Brain pericyte (primary cell): Measurements from ENCODE around the gene SSRP1.

ENCODE experiments used
- DNase-seq: peaks from one replicate; pipeline ENCODE4 v3.0.0-alpha.2; 2012; ENCODE audit warnings: low read depth, low spot score

SSRP1 gene

DNA sequence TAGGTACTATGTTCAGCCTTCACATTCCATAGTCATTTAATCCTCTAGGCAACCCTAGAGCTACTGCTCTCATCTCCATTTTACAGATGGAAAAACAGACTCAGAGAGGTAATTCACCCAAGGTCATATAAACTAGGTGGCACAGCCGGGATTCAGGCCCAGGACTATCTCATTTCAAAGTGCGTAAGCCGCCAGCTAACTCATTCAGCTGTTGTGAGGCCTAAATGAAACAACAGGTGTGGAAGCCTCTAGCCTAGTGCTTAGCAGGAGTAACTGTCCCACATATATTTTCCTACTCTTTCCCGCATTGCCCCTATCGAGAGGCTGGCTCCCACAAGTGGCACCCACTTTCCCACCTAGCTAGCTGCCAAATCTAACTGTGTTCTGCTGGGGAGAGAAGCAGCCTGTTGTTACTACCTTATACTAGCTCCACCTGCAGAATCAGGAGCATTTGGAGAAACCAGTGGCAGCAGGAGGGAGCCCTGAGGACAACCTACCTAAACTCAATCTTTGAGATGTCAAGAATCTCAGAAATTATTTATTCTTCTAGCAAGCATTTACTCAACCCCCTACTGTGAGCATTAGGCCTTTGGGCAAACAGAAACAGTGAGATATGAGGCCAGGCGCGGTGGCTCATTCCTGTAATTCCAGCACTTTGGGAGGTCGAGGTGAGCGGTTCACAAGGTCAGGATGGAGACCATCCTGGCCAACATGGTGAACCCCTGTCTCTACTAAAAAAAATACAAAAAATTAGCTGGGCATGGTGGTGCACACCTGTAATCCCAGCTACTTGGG is 24.4 kb upstream of the SSRP1 start:
- no peak for DNase-seq

- DNase-seq, result no peak
Measured at GRCh38 chr11:57359396-57359795, 23.7 kb upstream of the SSRP1 start.

DNA sequence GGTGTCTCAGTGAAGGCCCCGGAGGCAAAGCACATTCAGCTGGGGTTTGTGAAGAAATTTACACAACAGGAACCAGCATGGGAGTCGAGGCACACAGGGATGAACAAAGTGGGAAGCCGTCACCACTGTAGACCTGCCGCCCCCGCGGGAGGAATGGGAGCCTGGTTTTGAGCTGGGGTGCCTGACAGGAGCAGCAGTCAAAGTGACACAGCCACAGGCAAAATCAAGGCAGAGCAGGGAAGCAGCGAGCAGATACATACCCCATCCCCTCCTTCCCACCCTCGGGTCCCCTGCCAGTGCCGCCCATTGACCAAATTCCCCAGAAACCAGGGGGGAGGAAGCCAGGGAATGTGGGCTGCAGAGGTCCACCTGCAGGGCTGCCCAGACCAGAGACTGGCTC is 23.3 kb upstream of the SSRP1 start:
- DNase-seq, result no peak

DNA sequence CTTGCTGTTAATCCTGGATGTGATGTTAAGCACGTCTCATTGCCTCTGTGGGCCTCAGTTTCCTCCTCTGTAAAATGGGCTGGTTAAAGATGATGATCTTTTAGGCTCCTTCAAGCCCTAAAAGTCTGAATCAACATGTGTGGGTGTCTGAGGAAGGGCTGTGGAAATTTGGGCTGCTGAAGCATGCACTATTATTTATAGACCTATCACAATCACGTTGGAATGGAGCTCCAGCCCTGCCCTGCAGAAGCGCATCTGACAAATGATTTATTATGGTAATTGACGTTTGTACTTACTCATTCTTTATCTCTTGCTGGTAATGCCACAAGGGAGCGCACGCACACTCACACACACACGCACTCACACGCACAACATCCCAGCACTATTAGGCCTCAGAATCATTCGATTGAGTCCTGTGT is 22.9 kb upstream of the SSRP1 start:
- DNase-seq, result no peak

GRCh38 chr11:57357856-57358255 is 22.2 kb upstream of the SSRP1 start:
- no peak for DNase-seq

- DNase-seq, result no peak
Measured at GRCh38 chr11:57357310-57357709, 21.6 kb upstream of the SSRP1 start.

DNA sequence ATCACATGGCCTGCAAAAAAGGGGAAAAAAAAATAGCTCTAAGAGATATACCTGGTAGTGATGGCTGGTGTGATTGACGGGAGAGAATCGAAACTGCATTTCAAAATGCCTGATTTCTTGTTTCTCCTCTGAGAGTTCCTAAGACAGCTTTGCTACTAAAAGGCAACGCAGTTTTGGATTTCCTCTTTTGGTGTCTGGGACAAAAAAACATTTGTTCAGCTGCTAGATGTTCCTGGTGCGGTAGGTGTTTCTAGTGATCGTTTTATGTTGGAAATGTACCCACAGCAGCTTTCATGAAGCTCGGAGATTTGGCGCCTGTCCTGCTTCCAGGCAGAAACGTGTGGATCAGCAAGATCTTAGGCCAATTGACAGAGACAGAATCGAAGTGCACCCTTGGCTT is 20.6 kb upstream of the SSRP1 start:
- DNase-seq, result no peak

DNA sequence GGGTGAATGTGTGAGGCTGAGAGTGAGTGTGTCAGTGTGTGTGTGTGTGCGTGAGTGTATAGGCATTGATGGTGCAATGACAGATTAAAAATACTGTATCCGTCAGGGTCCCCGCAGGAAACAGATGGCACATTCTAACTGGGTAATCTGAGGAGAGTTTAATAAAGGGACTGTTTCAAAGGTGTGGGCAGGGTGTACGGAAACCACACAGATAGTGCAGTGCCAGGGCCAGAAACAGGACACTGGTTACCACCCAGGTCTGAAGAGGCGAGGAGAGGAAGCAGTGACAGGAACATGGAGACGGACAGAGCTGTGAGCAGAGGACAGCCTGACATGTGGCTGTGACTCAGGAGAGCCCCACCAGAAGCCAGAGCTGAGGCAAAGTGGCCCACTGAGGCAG is 19.0 kb upstream of the SSRP1 start:
- no peak for DNase-seq

GRCh38 chr11:57353852-57354251 is 18.2 kb upstream of the SSRP1 start:
- DNase-seq, result no peak

GRCh38 chr11:57353446-57353845 is 17.8 kb upstream of the SSRP1 start:
- no peak for DNase-seq

DNA sequence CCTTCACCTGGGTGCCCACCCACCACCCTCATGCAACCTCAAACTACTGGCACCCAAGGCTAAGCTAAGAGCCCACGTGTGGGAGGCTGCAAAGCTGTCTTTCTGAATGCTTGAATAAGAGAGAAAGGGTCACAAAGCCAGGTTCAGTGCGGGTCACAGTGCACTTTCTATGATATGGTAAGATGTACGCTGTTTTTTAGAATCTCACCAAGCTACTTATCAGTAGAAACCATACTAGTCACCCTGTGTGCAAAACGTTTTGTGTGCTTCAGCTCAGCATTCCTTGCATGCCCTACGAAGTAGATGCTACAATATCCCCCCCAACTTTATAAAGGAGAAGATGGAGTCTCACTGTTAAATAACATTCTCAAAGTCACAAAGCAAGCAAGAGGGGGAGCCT is 17.3 kb upstream of the SSRP1 start:
- DNase-seq, result no peak

- DNase-seq, result no peak
Measured at GRCh38 chr11:57349491-57350274, 14.0 kb upstream of the SSRP1 start.

DNA sequence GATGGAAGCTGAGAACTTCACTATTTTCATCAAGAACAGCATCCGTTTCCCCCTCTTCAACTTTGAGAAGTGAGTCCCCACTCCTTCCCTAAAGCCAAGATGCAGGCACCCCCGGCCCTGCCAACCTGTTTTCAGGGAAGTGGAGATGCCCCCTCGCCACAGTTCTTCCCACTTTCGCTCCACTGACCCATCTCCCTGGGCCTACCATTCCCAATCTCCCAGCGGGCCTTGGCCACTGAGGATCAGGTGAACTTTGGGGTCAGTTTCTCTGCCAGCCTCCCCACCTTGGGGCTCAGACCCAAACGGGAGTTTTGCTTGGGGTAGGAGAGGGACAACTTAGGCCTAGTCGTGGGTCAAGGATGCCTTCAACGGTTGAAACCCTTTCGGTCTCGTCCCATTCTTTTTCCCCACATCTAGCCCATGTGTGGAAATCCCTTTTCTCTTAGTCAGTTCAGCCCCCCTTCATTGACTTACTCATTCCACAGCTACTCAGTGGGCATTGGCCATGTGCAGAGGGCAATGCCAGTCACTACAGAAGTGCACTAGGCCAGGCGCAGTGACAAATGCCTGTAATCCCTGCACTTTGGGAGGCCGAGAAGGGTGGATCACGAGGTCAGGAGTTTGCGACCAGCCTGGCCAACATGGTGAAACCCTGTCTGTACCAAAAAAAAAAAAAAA is 13.1 kb upstream of the SSRP1 start:
- no peak for DNase-seq

GRCh38 chr11:57348052-57348451 is 12.4 kb upstream of the SSRP1 start:
- DNase-seq, result no peak

- DNase-seq, result no peak
Measured at GRCh38 chr11:57347336-57347735, 11.6 kb upstream of the SSRP1 start.

- DNase-seq, result no peak
Measured at GRCh38 chr11:57345555-57346211, 10.0 kb upstream of the SSRP1 start.

- DNase-seq, result no peak
Measured at GRCh38 chr11:57344826-57345225, 9.1 kb upstream of the SSRP1 start.

DNA sequence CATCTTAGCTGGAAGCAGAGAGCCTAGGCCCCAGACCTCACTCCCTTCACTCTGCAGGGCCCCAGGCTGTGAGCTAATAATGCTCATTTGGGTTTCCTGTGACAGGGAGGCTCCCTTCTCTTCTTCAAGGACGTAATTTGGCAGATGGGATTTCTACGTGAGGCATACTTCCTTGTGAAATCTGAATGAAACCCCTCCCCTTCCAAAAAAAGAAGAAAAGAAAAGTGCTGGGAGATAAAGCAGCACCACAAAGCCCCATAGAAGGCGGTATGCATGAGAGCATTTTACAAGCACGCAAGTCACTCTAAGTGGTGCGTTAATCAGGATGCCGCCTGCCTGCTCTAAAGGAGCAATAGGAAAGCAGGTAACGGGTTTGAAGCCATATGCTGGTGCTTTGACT is 8.1 kb upstream of the SSRP1 start:
- no peak for DNase-seq

- no peak for DNase-seq
Measured at GRCh38 chr11:57342702-57343101, 7.0 kb upstream of the SSRP1 start.

GRCh38 chr11:57341250-57341808 is 5.6 kb upstream of the SSRP1 start:
- DNase-seq, result no peak

GRCh38 chr11:57340039-57340615 is 4.4 kb upstream of the SSRP1 start:
- DNase-seq, result no peak
